ENCODE measurements around the gene ZNF467. TPM values are rescaled to one million over a fixed set of nuclear protein-coding genes. Genes with fewer than 3 reads are reported as not detected.

Gene ZNF467
- total and polyA plus RNA-seq, 8 donors, result 3.1 to 16.4 (median 12.2) TPM; not detected in 1

DNA sequence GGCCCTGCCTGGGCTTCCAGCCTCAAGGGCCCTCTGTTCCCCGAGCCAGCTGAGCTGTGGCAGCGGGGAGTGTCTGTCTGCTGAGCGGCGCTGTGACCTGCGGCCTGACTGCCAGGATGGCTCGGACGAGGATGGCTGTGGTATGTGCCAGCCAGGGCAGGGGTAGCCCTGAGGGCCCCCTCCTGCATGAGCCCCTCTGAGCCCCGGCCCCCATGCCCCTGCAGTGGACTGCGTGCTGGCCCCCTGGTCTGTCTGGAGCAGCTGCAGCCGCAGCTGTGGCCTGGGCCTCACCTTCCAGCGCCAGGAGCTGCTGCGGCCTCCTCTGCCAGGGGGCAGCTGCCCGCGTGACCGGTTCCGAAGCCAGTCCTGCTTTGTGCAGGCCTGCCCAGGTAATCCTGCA lies 28.4 kb upstream of the ZNF467 start:
- no peak overlapping the region for H3K4me3 ChIP-seq
- H3K36me3 ChIP-seq, result no peaks in the 10 kb centered on the region
- no peaks in the 10 kb centered on the region for H3K9me3 ChIP-seq
- no peak overlapping the region for H3K27ac ChIP-seq
- H3K4me1 ChIP-seq, result no peaks in the 10 kb centered on the region
- 86 to 97% (median 89%) methylated on average over 7 to 16 of the region's 16 CpGs; no CpG with 5 or more reads in 1 of the 5 donors for WGBS, 5 donors
- intact Hi-C loops (cut with DNase I; ENCODE audit: low total_unique reads), result no loop called here
- peaks cover 0 to 22% (median 0%) of the 10 kb centered on the region in 3 donors for H3K27me3 ChIP-seq
- no peak for DNase-seq
- TF ChIP-seq, protein P1, sequence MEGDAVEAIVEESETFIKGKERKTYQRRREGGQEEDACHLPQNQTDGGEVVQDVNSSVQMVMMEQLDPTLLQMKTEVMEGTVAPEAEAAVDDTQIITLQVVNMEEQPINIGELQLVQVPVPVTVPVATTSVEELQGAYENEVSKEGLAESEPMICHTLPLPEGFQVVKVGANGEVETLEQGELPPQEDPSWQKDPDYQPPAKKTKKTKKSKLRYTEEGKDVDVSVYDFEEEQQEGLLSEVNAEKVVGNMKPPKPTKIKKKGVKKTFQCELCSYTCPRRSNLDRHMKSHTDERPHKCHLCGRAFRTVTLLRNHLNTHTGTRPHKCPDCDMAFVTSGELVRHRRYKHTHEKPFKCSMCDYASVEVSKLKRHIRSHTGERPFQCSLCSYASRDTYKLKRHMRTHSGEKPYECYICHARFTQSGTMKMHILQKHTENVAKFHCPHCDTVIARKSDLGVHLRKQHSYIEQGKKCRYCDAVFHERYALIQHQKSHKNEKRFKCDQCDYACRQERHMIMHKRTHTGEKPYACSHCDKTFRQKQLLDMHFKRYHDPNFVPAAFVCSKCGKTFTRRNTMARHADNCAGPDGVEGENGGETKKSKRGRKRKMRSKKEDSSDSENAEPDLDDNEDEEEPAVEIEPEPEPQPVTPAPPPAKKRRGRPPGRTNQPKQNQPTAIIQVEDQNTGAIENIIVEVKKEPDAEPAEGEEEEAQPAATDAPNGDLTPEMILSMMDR (IDR thresholded peaks at IDR 0.05), result no peak
- no peak for TF ChIP-seq POLR2A (IDR thresholded peaks at IDR 0.05)

DNA sequence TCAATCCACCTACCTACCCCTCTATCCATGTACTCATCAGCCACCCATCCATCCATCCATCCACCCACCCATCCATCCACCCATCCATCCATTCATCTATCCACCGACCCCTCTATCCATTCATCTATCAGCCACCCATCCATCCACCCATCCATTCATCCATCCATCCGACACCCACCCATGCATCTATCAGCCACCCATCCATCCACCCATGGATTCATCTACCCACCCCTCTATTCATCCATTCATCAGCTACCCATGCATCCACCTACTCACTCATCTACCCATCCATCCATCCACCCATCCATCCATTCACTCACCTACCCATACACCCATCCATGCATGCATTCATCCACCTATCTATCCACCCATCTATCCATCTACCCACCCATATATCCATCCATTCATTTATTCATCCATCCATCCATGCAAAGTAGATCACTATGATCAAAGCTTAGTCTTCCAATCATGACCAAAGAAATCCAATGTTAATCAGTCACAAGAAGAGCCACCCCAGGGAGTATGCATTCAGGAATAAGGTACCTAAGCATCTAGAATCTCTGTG lies 27.7 kb upstream of the ZNF467 start:
- intact Hi-C loops (cut with DNase I; ENCODE audit: low total_unique reads), result no loop called here
- H3K27ac ChIP-seq, result no peak overlapping the region
- H3K4me3 ChIP-seq, result no peak overlapping the region
- no peak for DNase-seq
- no peaks in the 10 kb centered on the region for H3K36me3 ChIP-seq
- H3K27me3 ChIP-seq, result peaks cover 0 to 15% (median 0%) of the 10 kb centered on the region in 3 donors
- no peaks in the 10 kb centered on the region for H3K4me1 ChIP-seq
- H3K9me3 ChIP-seq, result no peaks in the 10 kb centered on the region
- 92 to 98% (median 95%) methylated on average over 2 of the region's 2 CpGs for WGBS, 5 donors
- TF ChIP-seq, protein P1 (IDR thresholded peaks at IDR 0.05), result no peak
- TF ChIP-seq POLR2A (IDR thresholded peaks at IDR 0.05) (no peak), POLR2AphosphoS5 (IDR thresholded peaks at IDR 0.05) (no peak), EP300 (IDR thresholded peaks at IDR 0.05) (no peak)

DNA sequence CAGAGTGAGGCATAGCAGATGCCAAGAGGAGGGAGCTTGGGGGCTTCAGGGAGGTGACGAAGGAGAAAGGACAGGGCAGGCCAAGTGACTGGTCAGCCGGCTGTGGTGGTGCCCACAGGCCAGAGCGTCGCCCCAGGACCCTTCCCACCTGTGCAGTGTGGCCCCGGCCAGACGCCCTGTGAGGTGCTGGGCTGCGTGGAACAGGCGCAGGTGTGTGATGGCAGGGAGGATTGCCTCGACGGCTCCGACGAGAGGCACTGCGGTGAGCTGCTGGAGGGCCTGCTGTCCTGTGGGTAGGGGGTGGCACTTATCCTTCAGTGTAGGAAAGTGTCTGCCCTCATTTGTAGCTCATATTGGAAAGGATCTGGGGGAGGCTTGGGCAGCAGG lies 26.8 kb upstream of the ZNF467 start:
- TF ChIP-seq, protein P1 (IDR thresholded peaks at IDR 0.05), result peak in 1 of 7 experiments; percentile 5
- TF ChIP-seq POLR2AphosphoS5 (IDR thresholded peaks at IDR 0.05), result no peak
- intact Hi-C loops (cut with DNase I; ENCODE audit: low total_unique reads), result no loop called here
- H3K27ac ChIP-seq, result no peak overlapping the region
- peaks cover 0 to 11% (median 0%) of the 10 kb centered on the region in 3 donors for H3K27me3 ChIP-seq
- no peak for DNase-seq
- H3K36me3 ChIP-seq, result no peaks in the 10 kb centered on the region
- WGBS, 5 donors, result 90 to 95% (median 92%) methylated on average over 13 of the region's 13 CpGs
- no peaks in the 10 kb centered on the region for H3K9me3 ChIP-seq
- H3K4me1 ChIP-seq, result no peaks in the 10 kb centered on the region
- no peak overlapping the region for H3K4me3 ChIP-seq

DNA sequence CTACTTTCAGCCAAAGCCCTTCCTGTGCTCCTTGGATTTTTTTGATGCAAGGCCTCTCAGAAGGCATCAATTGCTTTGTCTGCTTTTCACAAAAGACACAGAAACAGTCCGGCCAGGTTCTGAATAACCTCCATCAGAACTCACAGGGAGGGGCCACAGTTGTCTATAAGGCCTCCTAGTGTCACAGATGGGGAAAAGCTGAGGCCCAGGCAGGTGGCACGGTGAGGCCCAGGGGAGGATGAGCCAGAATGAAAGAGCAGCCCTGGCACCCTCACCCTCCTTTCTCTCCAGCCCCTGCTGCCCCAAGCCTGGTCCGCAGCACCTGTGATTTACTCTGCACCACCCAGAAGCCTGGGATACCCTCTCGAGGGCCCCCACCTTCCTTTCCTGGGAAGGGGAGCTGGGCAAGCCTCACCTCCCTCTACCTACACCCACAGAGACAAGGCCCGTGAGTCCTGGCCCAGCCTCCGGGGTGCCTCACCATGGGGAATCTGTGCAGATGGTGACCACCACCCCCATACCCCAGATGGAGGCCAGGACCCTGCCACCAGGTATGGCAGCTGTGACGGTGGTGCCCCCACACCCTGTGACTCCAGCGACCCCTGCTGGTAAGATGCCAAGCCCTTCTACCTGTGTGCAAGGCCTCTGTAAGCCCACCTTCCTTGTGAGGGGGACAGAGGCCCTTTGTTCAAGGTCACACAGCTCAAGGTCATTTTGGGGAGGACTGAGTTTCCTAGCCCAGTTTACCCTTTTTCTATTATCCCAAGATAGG lies 26.2 kb upstream of the ZNF467 start:
- intact Hi-C loops (cut with DNase I; ENCODE audit: low total_unique reads), result no loop called here
- no peaks in the 10 kb centered on the region for H3K4me1 ChIP-seq
- TF ChIP-seq, protein P1 (IDR thresholded peaks at IDR 0.05), result peak in 3 of 7 experiments; percentile 10 to 41 (median 36)
- TF ChIP-seq POLR2AphosphoS5 (IDR thresholded peaks at IDR 0.05), result no peak
- H3K27ac ChIP-seq, result no peak overlapping the region
- no peak overlapping the region for H3K4me3 ChIP-seq
- no peaks in the 10 kb centered on the region for H3K36me3 ChIP-seq
- DNase-seq, result peak; percentile 56 to 63
- peaks cover 0 to 11% (median 0%) of the 10 kb centered on the region in 3 donors for H3K27me3 ChIP-seq
- 52 to 61% (median 60%) methylated on average over 7 to 8 of the region's 8 CpGs for WGBS, 5 donors
- no peaks in the 10 kb centered on the region for H3K9me3 ChIP-seq
